ENCODE measurements around the gene CCDC183.
"Not testable (repeated sequence)": the region's sequence is repeated elsewhere in the genome, so short reads cannot be mapped to it uniquely, and the experiment has no call there.

DNA sequence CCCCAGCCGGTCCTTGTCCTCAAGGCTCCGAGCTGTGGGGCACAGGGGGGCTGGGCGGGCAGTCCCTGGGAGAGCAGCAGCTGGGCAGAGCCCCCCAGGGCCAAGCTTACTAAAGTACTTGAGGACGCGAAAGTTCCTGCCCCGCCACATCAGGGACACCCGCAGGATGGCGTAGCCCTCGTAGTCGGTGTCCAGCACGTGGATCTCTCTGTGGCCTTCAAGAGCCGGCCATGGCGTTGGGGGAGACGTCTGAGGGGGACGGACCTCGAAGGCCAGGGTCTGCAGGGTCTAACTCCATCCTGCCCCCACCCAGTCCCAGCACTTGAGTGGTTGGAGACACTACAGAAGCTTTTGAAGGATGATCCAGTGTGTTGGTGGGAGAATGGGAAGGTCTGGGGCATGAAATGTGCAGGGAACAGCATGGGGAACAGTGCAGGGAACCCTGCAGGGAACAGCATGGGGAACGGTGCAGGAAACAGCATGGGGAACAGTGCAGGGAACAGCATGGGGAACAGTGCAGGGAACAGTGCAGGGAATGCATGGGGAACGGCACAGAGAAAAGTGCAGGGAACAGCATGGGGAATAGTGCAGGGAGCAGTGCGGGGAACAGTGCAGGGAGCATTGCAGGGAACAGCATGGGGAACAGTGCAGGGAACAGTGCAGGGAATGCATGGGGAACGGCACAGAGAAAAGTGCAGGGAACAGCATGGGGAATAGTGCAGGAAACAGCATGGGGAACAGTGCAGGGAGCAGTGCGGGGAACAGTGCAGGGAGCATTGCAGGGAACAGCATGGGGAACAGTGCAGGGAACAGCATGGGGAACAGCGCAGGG lies 40.6 kb upstream of the CCDC183 start:
- TF ChIP-seq, protein P1, sequence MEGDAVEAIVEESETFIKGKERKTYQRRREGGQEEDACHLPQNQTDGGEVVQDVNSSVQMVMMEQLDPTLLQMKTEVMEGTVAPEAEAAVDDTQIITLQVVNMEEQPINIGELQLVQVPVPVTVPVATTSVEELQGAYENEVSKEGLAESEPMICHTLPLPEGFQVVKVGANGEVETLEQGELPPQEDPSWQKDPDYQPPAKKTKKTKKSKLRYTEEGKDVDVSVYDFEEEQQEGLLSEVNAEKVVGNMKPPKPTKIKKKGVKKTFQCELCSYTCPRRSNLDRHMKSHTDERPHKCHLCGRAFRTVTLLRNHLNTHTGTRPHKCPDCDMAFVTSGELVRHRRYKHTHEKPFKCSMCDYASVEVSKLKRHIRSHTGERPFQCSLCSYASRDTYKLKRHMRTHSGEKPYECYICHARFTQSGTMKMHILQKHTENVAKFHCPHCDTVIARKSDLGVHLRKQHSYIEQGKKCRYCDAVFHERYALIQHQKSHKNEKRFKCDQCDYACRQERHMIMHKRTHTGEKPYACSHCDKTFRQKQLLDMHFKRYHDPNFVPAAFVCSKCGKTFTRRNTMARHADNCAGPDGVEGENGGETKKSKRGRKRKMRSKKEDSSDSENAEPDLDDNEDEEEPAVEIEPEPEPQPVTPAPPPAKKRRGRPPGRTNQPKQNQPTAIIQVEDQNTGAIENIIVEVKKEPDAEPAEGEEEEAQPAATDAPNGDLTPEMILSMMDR (conservative IDR thresholded peaks at IDR 0.05 in 1 of 2, IDR thresholded peaks at IDR 0.05 in 1 of 2; ENCODE audit: extremely low read depth in 1 of 2, insufficient read depth in 1 of 2, low read depth in 1 of 2, low read length in 2 of 2) = not testable (repeated sequence)
- not testable (repeated sequence) for TF ChIP-seq EZH2 (IDR thresholded peaks at IDR 0.05; ENCODE audit: borderline replicate concordance, low read length)
